Tibial artery (tissue), 4 donors: ENCODE results near the gene SKIC8.
"Not testable (repeated sequence)": the region's sequence is repeated elsewhere in the genome, so short reads cannot be mapped to it uniquely, and the experiment has no call there.

Experiments
- DNase-seq, 2 donors: peaks; one replicate each; pipeline ENCODE4 v3.0.0-alpha.2; 2019
- H3K27ac ChIP-seq, 2 donors: fragments of 200-600 bp; sonication (generic) in 1 of 2; 1 replicate in 1 of 2; 2 replicates in 1 of 2; pipeline ENCODE4 v1.5.1; 2018 to 2019; ENCODE audit warnings: mild to moderate bottlenecking in 1 of 2
- H3K27me3 ChIP-seq, 2 donors: fragments of 200-600 bp; sonication (generic) in 1 of 2; one replicate each; pipeline versions ENCODE4 v1.5.1 to v1.6.0; 2016 to 2019
- H3K36me3 ChIP-seq, 3 donors: fragments of 200-600 bp; sonication (generic) in 2 of 3; one replicate each; pipeline ENCODE4 v1.5.1; 2016 to 2019; ENCODE audit warnings: mild to moderate bottlenecking in 2 of 3
- H3K4me1 ChIP-seq, 4 donors: fragments of 200-600 bp; sonication (generic) in 2 of 4; 1 replicate in 3 of 4; 2 replicates in 1 of 4; pipeline ENCODE4 v1.5.1; 2016 to 2019
- H3K4me3 ChIP-seq, 2 donors: fragments of 200-600 bp; sonication (generic) in 1 of 2; 1 replicate in 1 of 2; 2 replicates in 1 of 2; pipeline ENCODE4 v1.5.1; 2018 to 2019; ENCODE audit warnings: mild to moderate bottlenecking in 2 of 2
- H3K9me3 ChIP-seq, 3 donors: fragments of 200-600 bp; sonication (generic) in 1 of 3; one replicate each; pipeline ENCODE4 v1.5.1; 2016 to 2019
- CTCF ChIP-seq, 2 experiments: fragments of 200-600 bp in 1 of 2; fragments of 450-650 bp in 1 of 2; IDR thresholded peaks; one replicate each; pipeline ENCODE4 v1.5.1; 2017 to 2019; ENCODE audit warnings: antibody characterized with exemption in 2 of 2, mild to moderate bottlenecking in 1 of 2, moderate library complexity in 1 of 2
- intact Hi-C: fragments of 100-400 bp; cut with DNase I; formaldehyde crosslinking; loops from one replicate; pipeline ENCODE4 v1.15.0; 2023; ENCODE audit warnings: low total_unique reads

SKIC8 gene

GRCh38 chr15:78255421-78256043, 43.9 kb downstream of the SKIC8 start:
- H3K4me3 ChIP-seq = no peak overlapping the region
- intact Hi-C loops = no loop called here
- DNase-seq = no peak
- no peaks in the 10 kb centered on the region for H3K9me3 ChIP-seq
- H3K27me3 ChIP-seq = no peaks in the 10 kb centered on the region
- no peaks in the 10 kb centered on the region for H3K36me3 ChIP-seq
- H3K4me1 ChIP-seq = no peaks in the 10 kb centered on the region
- H3K27ac ChIP-seq = no peak overlapping the region
- no peak for TF ChIP-seq CTCF (IDR thresholded peaks at IDR 0.05)

- no peaks in the 10 kb centered on the region for H3K9me3 ChIP-seq
- no peaks in the 10 kb centered on the region for H3K27me3 ChIP-seq
- no peaks in the 10 kb centered on the region for H3K36me3 ChIP-seq
- no peak overlapping the region for H3K4me3 ChIP-seq
- TF ChIP-seq CTCF (IDR thresholded peaks at IDR 0.05) = no peak
- H3K27ac ChIP-seq = no peak overlapping the region
- intact Hi-C loops = no loop called here
- H3K4me1 ChIP-seq = no peaks in the 10 kb centered on the region
- no peak for DNase-seq
These were observed 48.3 kb downstream of the SKIC8 start for GRCh38 chr15:78251136-78251535.

GRCh38 chr15:78249131-78249530, 50.3 kb downstream of the SKIC8 start:
- Histone ChIP-seq H3K9me3 (no peaks in the 10 kb centered on the region), H3K27ac (no peak overlapping the region), H3K4me1 (no peaks in the 10 kb centered on the region), H3K27me3 (no peaks in the 10 kb centered on the region), H3K4me3 (no peak overlapping the region), H3K36me3 (no peaks in the 10 kb centered on the region)
- no peak for DNase-seq
- intact Hi-C loops = no loop called here
- no peak for TF ChIP-seq CTCF (IDR thresholded peaks at IDR 0.05)

GRCh38 chr15:78247911-78248310, 51.5 kb downstream of the SKIC8 start:
- H3K36me3 ChIP-seq = no peaks in the 10 kb centered on the region
- peaks cover 0 to 4% (median 0%) of the 10 kb centered on the region in 4 donors for H3K4me1 ChIP-seq
- H3K9me3 ChIP-seq = no peaks in the 10 kb centered on the region
- intact Hi-C loops = no loop called here
- no peak for DNase-seq
- no peak overlapping the region for H3K27ac ChIP-seq
- no peak for TF ChIP-seq CTCF (IDR thresholded peaks at IDR 0.05)
- peaks cover 0 to 6% of the 10 kb centered on the region in 2 donors for H3K27me3 ChIP-seq
- H3K4me3 ChIP-seq = no peak overlapping the region

GRCh38 chr15:78245976-78246620, 53.3 kb downstream of the SKIC8 start:
- H3K27ac ChIP-seq, H3K4me3 ChIP-seq, H3K4me1 ChIP-seq, H3K36me3 ChIP-seq, H3K27me3 ChIP-seq, H3K9me3 ChIP-seq, intact Hi-C loops, DNase-seq: not testable (repeated sequence)

GRCh38 chr15:78245392-78245791, 54.0 kb downstream of the SKIC8 start:
- not testable (repeated sequence) for H3K9me3 ChIP-seq, H3K4me3 ChIP-seq

More at GRCh38 chr15:78245392-78245791, 54.0 kb downstream of the SKIC8 start:
- DNase-seq, H3K27ac ChIP-seq, H3K4me1 ChIP-seq, intact Hi-C loops, H3K27me3 ChIP-seq, H3K36me3 ChIP-seq: not testable (repeated sequence)
